Subcutaneous abdominal adipose tissue (tissue), 5 donors: ENCODE results near the gene CDHR3.
A peak's percentile ranks its signal among the peaks of the same experiment; 100 is the strongest.

Experiments used
- H3K27ac ChIP-seq: one replicate; pipeline ENCODE4 v1.7.0; 2013; ENCODE audit warnings: low read depth, mild to moderate bottlenecking, inconsistent platforms, low read length, moderate library complexity
- H3K27me3 ChIP-seq, 5 donors: one replicate each; pipeline ENCODE4 v1.7.0; 2013; ENCODE audit warnings: low read length in 5 of 5, inconsistent platforms in 1 of 5; ENCODE audit not compliant: control insufficient read depth in 5 of 5, insufficient read depth in 4 of 5
- H3K36me3 ChIP-seq, 5 donors: one replicate each; pipeline ENCODE4 v1.7.0; 2013; ENCODE audit warnings: low read length in 5 of 5; ENCODE audit not compliant: control insufficient read depth in 5 of 5, insufficient read depth in 5 of 5
- H3K4me1 ChIP-seq, 5 donors: one replicate each; pipeline ENCODE4 v1.7.0; 2013; ENCODE audit warnings: low read length in 5 of 5, mild to moderate bottlenecking in 3 of 5, moderate library complexity in 1 of 5; ENCODE audit not compliant: control insufficient read depth in 5 of 5, insufficient read depth in 5 of 5
- H3K4me3 ChIP-seq, 5 donors: one replicate each; pipeline ENCODE4 v1.7.0; 2013; ENCODE audit warnings: low read length in 5 of 5, low read depth in 1 of 5
- H3K9ac ChIP-seq, 5 donors: one replicate each; pipeline ENCODE4 v1.7.0; 2013; ENCODE audit warnings: low read length in 5 of 5, mild to moderate bottlenecking in 4 of 5, moderate library complexity in 3 of 5
- H3K9me3 ChIP-seq, 5 donors: one replicate each; pipeline ENCODE4 v1.7.0; 2013; ENCODE audit warnings: low read length in 5 of 5; ENCODE audit not compliant: control insufficient read depth in 5 of 5
- donor health status: healthy.
- donor health status: healthy.
- donor health status: healthy.
- donor health status: healthy.
- donor health status: healthy.

Gene CDHR3

DNA sequence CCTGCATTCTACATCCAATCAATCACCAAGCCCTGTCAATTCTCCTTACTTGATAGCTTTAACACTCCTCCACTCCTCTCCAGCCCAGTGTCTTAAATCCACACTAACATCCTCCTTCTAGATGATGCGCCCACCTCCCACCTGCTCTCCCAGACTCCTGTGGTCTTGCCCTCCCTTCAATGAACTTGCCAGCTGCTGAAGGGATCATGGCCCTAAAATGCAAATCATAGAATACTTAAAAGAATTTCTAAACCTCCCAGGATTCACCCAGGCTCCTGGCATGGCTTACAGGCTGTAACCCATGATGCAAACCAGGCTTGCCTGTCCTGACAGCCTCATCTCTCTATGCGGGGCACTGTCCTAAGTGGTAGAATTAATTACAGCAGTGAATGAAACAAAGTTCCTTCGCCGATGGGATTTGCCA is 105.5 kb downstream of the CDHR3 start:
- H3K27ac ChIP-seq: peak overlapping the region; percentile 48
- H3K27me3 ChIP-seq: no peaks in the 10 kb centered on the region
- no peaks in the 10 kb centered on the region for H3K36me3 ChIP-seq
- no peak overlapping the region for H3K4me3 ChIP-seq
- peaks cover 6 to 74% (median 60%) of the 10 kb centered on the region in 5 donors for H3K4me1 ChIP-seq
- H3K9ac ChIP-seq: peak overlapping the region in 1 of 5 donors; percentile 37
- no peaks in the 10 kb centered on the region for H3K9me3 ChIP-seq

DNA sequence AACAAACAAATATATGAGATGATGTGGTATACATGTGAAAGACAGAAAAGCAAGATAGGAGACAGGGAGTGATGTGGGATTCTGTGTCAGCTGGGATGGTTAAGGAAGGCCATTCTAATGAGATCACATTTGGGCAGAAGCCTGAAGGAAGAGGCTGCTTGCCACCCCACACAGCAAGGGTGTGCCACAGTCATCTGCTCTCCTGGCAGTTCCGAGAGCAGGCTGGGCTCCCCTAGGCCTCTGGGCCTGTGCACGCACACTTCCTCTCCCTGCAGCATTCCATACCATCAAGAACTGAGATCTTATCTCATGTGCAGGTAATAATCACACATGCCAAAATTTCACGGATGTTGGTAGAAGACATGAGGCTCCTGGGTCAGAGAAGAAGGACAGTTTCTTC is 105.9 kb downstream of the CDHR3 start:
- peaks cover 8 to 74% (median 60%) of the 10 kb centered on the region in 5 donors for H3K4me1 ChIP-seq
- H3K27ac ChIP-seq: peak overlapping the region; percentile 48
- no peaks in the 10 kb centered on the region for H3K27me3 ChIP-seq
- no peaks in the 10 kb centered on the region for H3K36me3 ChIP-seq
- H3K9me3 ChIP-seq: no peaks in the 10 kb centered on the region
- no peak overlapping the region for H3K4me3 ChIP-seq
- H3K9ac ChIP-seq: peak overlapping the region in 1 of 5 donors; percentile 37

GRCh38 chr7:106069471-106070200 is 106.6 kb downstream of the CDHR3 start:
- Histone ChIP-seq H3K27me3 (no peaks in the 10 kb centered on the region), H3K27ac (peak overlapping the region; percentile 48), H3K9me3 (no peaks in the 10 kb centered on the region), H3K36me3 (no peaks in the 10 kb centered on the region), H3K9ac (no peak overlapping the region), H3K4me3 (no peak overlapping the region), H3K4me1 (peaks cover 8 to 74% (median 58%) of the 10 kb centered on the region in 5 donors)

DNA sequence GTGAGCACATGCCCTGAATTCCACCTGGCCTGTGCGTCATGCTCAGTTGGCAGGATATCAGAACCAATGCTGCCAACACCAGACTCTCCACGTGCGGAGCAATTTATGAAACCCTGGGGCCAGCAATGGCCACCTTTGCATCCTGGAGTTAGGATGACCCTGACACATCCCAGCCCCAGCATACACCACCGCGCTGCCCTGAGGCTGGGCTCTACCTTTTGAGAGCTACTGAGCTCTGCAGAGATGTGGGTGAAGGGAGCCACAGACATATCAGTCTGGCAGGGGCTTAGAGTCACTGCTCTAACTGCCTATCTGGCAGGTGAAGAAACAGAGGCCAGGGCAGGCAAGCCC is 107.1 kb downstream of the CDHR3 start:
- Histone ChIP-seq H3K4me1 (peaks cover 6 to 71% (median 53%) of the 10 kb centered on the region in 5 donors), H3K27me3 (no peaks in the 10 kb centered on the region), H3K4me3 (no peak overlapping the region), H3K9me3 (no peaks in the 10 kb centered on the region), H3K27ac (peak overlapping the region; percentile 75), H3K36me3 (no peaks in the 10 kb centered on the region), H3K9ac (no peak overlapping the region)

GRCh38 chr7:106070567-106071254 is 107.6 kb downstream of the CDHR3 start:
- peaks cover 6 to 66% (median 49%) of the 10 kb centered on the region in 5 donors for H3K4me1 ChIP-seq
- no peak overlapping the region for H3K9ac ChIP-seq
- H3K9me3 ChIP-seq: no peaks in the 10 kb centered on the region
- no peak overlapping the region for H3K4me3 ChIP-seq
- peak overlapping the region; percentile 75 for H3K27ac ChIP-seq
- H3K36me3 ChIP-seq: no peaks in the 10 kb centered on the region
- no peaks in the 10 kb centered on the region for H3K27me3 ChIP-seq

DNA sequence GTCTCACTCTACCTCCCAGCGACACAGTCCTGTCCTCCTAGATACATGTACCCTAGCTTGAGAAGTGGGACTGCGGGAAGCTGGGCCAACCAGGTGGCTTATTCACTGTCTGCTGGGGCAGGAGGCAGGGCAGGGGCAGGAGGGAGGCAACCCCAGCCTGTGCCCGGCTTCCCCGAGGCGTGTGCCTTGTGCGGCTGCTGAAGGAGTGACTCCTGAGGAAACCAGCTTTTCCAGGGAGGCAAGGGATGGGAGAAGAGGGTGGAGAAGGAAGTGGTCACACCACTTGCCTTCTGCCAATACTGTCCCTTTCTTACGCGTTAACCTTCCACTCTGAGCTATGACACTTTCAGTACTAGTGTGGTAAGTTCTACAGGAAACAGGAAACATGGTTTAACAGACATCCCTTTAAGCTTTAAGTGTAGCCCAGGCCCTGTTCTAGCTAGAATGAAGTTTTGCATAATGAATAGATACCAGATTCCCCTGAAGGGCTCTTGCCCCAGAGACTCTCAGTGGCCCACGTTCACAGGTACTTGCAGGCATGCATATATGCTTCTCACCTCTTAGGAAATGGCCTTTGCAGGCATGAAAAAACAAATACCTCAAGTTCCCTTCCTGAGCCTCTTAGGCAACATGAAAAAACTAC is 108.4 kb downstream of the CDHR3 start:
- Histone ChIP-seq H3K4me1 (peaks cover 8 to 58% (median 49%) of the 10 kb centered on the region in 5 donors), H3K4me3 (peak overlapping the region in 2 of 5 donors; percentile 17 to 27), H3K36me3 (no peaks in the 10 kb centered on the region), H3K9ac (peak overlapping the region in 2 of 5 donors; percentile 39 to 48), H3K27me3 (no peaks in the 10 kb centered on the region), H3K9me3 (no peaks in the 10 kb centered on the region), H3K27ac (peak overlapping the region; percentile 75)

- peak overlapping the region; percentile 75 for H3K27ac ChIP-seq
- H3K4me1 ChIP-seq: peaks cover 8 to 60% (median 54%) of the 10 kb centered on the region in 5 donors
- H3K4me3 ChIP-seq: peak overlapping the region in 1 of 5 donors; percentile 17
- H3K9ac ChIP-seq: peak overlapping the region in 3 of 5 donors; percentile 39 to 56 (median 48)
- no peaks in the 10 kb centered on the region for H3K9me3 ChIP-seq
- no peaks in the 10 kb centered on the region for H3K36me3 ChIP-seq
- H3K27me3 ChIP-seq: no peaks in the 10 kb centered on the region
Observed at GRCh38 chr7:106071999-106072714, 109.1 kb downstream of the CDHR3 start.

DNA sequence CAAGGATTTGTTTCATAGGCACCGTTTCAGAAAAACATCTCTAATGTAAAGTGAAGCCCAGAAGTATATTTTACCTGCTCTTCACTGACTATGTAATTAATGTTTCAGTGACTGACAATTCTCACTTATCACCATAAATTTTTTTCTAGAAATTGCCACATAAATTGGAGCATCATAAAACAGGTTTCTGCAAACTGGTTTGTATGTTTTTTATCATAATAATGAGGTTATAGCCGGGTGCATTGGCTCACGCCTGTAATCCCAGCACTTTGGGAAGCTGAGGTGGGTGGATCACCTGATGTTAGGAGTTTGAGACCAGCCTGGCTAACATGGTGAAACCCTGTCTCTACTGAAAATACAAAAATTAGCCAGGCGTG is 109.6 kb downstream of the CDHR3 start:
- Histone ChIP-seq H3K27me3 (no peaks in the 10 kb centered on the region), H3K27ac (peak overlapping the region; percentile 75), H3K9me3 (no peaks in the 10 kb centered on the region), H3K4me3 (no peak overlapping the region), H3K9ac (peak overlapping the region in 2 of 5 donors; percentile 48 to 56), H3K36me3 (no peaks in the 10 kb centered on the region), H3K4me1 (peaks cover 8 to 60% (median 54%) of the 10 kb centered on the region in 5 donors)

GRCh38 chr7:106073701-106074100 is 110.6 kb downstream of the CDHR3 start:
- Histone ChIP-seq H3K36me3 (no peaks in the 10 kb centered on the region), H3K9ac (no peak overlapping the region), H3K4me3 (no peak overlapping the region), H3K27ac (no peak overlapping the region), H3K9me3 (no peaks in the 10 kb centered on the region), H3K27me3 (no peaks in the 10 kb centered on the region), H3K4me1 (peaks cover 8 to 59% (median 47%) of the 10 kb centered on the region in 5 donors)
